Measurements from ENCODE around the gene CACNA2D1. TPM values are rescaled to one million over a fixed set of nuclear protein-coding genes. Genes with fewer than 3 reads are reported as not detected.
"Not testable (repeated sequence)": the region's sequence is repeated elsewhere in the genome, so short reads cannot be mapped to it uniquely, and the experiment has no call there.

The CACNA2D1 gene
- total RNA-seq, 1 donor from 2014 or later: 116 TPM

- H3K36me3 ChIP-seq (ENCODE audit: control insufficient read depth in 3 of 3, insufficient read depth in 3 of 3, low read length in 3 of 3): no peaks in the 10 kb centered on the region
- no peak overlapping the region for H3K27ac ChIP-seq (ENCODE audit: low read depth, low read length)
- H3K4me1 ChIP-seq (ENCODE audit: control insufficient read depth in 3 of 3, insufficient read depth in 3 of 3, low read length in 3 of 3): no peaks in the 10 kb centered on the region
- H3K9ac ChIP-seq (ENCODE audit: low read depth in 1 of 3, low read length in 3 of 3): peak overlapping the region in 1 of 3 donors; percentile 2
- no peak overlapping the region for H3K4me3 ChIP-seq (ENCODE audit: low read length in 3 of 3)
- H3K9me3 ChIP-seq (ENCODE audit: control insufficient read depth in 3 of 3, low read length in 3 of 3): no peaks in the 10 kb centered on the region
- H3K27me3 ChIP-seq (ENCODE audit: control insufficient read depth in 3 of 3, insufficient read depth in 3 of 3, low read length in 3 of 3): no peaks in the 10 kb centered on the region
Measured at GRCh38 chr7:82019551-82020475, 423.8 kb downstream of the CACNA2D1 start.

GRCh38 chr7:82018226-82018625 lies 425.4 kb downstream of the CACNA2D1 start:
- Histone ChIP-seq H3K27ac (ENCODE audit: low read depth, low read length) (no peak overlapping the region), H3K9ac (ENCODE audit: low read depth in 1 of 3, low read length in 3 of 3) (no peak overlapping the region), H3K36me3 (ENCODE audit: control insufficient read depth in 3 of 3, insufficient read depth in 3 of 3, low read length in 3 of 3) (no peaks in the 10 kb centered on the region), H3K4me3 (ENCODE audit: low read length in 3 of 3) (no peak overlapping the region), H3K27me3 (ENCODE audit: control insufficient read depth in 3 of 3, insufficient read depth in 3 of 3, low read length in 3 of 3) (no peaks in the 10 kb centered on the region), H3K9me3 (ENCODE audit: control insufficient read depth in 3 of 3, low read length in 3 of 3) (no peaks in the 10 kb centered on the region), H3K4me1 (ENCODE audit: control insufficient read depth in 3 of 3, insufficient read depth in 3 of 3, low read length in 3 of 3) (no peaks in the 10 kb centered on the region)

- no peak overlapping the region for H3K9ac ChIP-seq (ENCODE audit: low read depth in 1 of 3, low read length in 3 of 3)
Measured at GRCh38 chr7:82017334-82017943, 426.1 kb downstream of the CACNA2D1 start.

GRCh38 chr7:82015751-82016150 lies 427.8 kb downstream of the CACNA2D1 start:
- H3K27me3 ChIP-seq (ENCODE audit: control insufficient read depth in 3 of 3, insufficient read depth in 3 of 3, low read length in 3 of 3): no peaks in the 10 kb centered on the region

More at GRCh38 chr7:82017334-82017943, 426.1 kb downstream of the CACNA2D1 start:
- no peaks in the 10 kb centered on the region for H3K27me3 ChIP-seq (ENCODE audit: control insufficient read depth in 3 of 3, insufficient read depth in 3 of 3, low read length in 3 of 3)
- no peaks in the 10 kb centered on the region for H3K9me3 ChIP-seq (ENCODE audit: control insufficient read depth in 3 of 3, low read length in 3 of 3)
- H3K36me3 ChIP-seq (ENCODE audit: control insufficient read depth in 3 of 3, insufficient read depth in 3 of 3, low read length in 3 of 3): peaks cover 0 to 1% (median 0%) of the 10 kb centered on the region in 3 donors
- H3K4me3 ChIP-seq (ENCODE audit: low read length in 3 of 3): no peak overlapping the region
- H3K4me1 ChIP-seq (ENCODE audit: control insufficient read depth in 3 of 3, insufficient read depth in 3 of 3, low read length in 3 of 3): no peaks in the 10 kb centered on the region
- no peak overlapping the region for H3K27ac ChIP-seq (ENCODE audit: low read depth, low read length)

GRCh38 chr7:82014574-82014973 lies 429.0 kb downstream of the CACNA2D1 start:
- not testable (repeated sequence) for H3K4me3 ChIP-seq (ENCODE audit: low read length in 3 of 3); H3K4me1 ChIP-seq (ENCODE audit: control insufficient read depth in 3 of 3, insufficient read depth in 3 of 3, low read length in 3 of 3); H3K27ac ChIP-seq (ENCODE audit: low read depth, low read length); H3K36me3 ChIP-seq (ENCODE audit: control insufficient read depth in 3 of 3, insufficient read depth in 3 of 3, low read length in 3 of 3); H3K27me3 ChIP-seq (ENCODE audit: control insufficient read depth in 3 of 3, insufficient read depth in 3 of 3, low read length in 3 of 3); H3K9me3 ChIP-seq (ENCODE audit: control insufficient read depth in 3 of 3, low read length in 3 of 3); H3K9ac ChIP-seq (ENCODE audit: low read depth in 1 of 3, low read length in 3 of 3)

More at GRCh38 chr7:82015751-82016150, 427.8 kb downstream of the CACNA2D1 start:
- H3K4me1 ChIP-seq (ENCODE audit: control insufficient read depth in 3 of 3, insufficient read depth in 3 of 3, low read length in 3 of 3): no peaks in the 10 kb centered on the region
- no peaks in the 10 kb centered on the region for H3K9me3 ChIP-seq (ENCODE audit: control insufficient read depth in 3 of 3, low read length in 3 of 3)
- H3K4me3 ChIP-seq (ENCODE audit: low read length in 3 of 3): no peak overlapping the region
- H3K27ac ChIP-seq (ENCODE audit: low read depth, low read length): no peak overlapping the region
- H3K36me3 ChIP-seq (ENCODE audit: control insufficient read depth in 3 of 3, insufficient read depth in 3 of 3, low read length in 3 of 3): peaks cover 0 to 2% (median 0%) of the 10 kb centered on the region in 3 donors
- no peak overlapping the region for H3K9ac ChIP-seq (ENCODE audit: low read depth in 1 of 3, low read length in 3 of 3)

- Histone ChIP-seq H3K36me3 (ENCODE audit: control insufficient read depth in 3 of 3, insufficient read depth in 3 of 3, low read length in 3 of 3) (peaks cover 0 to 5% (median 4%) of the 10 kb centered on the region in 3 donors), H3K4me3 (ENCODE audit: low read length in 3 of 3) (no peak overlapping the region), H3K9me3 (ENCODE audit: control insufficient read depth in 3 of 3, low read length in 3 of 3) (no peaks in the 10 kb centered on the region), H3K27ac (ENCODE audit: low read depth, low read length) (no peak overlapping the region), H3K27me3 (ENCODE audit: control insufficient read depth in 3 of 3, insufficient read depth in 3 of 3, low read length in 3 of 3) (no peaks in the 10 kb centered on the region), H3K4me1 (ENCODE audit: control insufficient read depth in 3 of 3, insufficient read depth in 3 of 3, low read length in 3 of 3) (peaks cover 0 to 3% (median 0%) of the 10 kb centered on the region in 3 donors), H3K9ac (ENCODE audit: low read depth in 1 of 3, low read length in 3 of 3) (no peak overlapping the region)
Measured at GRCh38 chr7:82012453-82012852, 431.1 kb downstream of the CACNA2D1 start.

GRCh38 chr7:82010416-82010815 lies 433.2 kb downstream of the CACNA2D1 start:
- Histone ChIP-seq H3K27ac (ENCODE audit: low read depth, low read length) (no peak overlapping the region), H3K4me1 (ENCODE audit: control insufficient read depth in 3 of 3, insufficient read depth in 3 of 3, low read length in 3 of 3) (peaks cover 0 to 3% (median 0%) of the 10 kb centered on the region in 3 donors), H3K36me3 (ENCODE audit: control insufficient read depth in 3 of 3, insufficient read depth in 3 of 3, low read length in 3 of 3) (peaks cover 0 to 5% (median 4%) of the 10 kb centered on the region in 3 donors), H3K9ac (ENCODE audit: low read depth in 1 of 3, low read length in 3 of 3) (no peak overlapping the region), H3K27me3 (ENCODE audit: control insufficient read depth in 3 of 3, insufficient read depth in 3 of 3, low read length in 3 of 3) (no peaks in the 10 kb centered on the region), H3K9me3 (ENCODE audit: control insufficient read depth in 3 of 3, low read length in 3 of 3) (no peaks in the 10 kb centered on the region), H3K4me3 (ENCODE audit: low read length in 3 of 3) (no peak overlapping the region)

GRCh38 chr7:82007315-82007714 lies 436.3 kb downstream of the CACNA2D1 start:
- Histone ChIP-seq H3K9me3 (ENCODE audit: control insufficient read depth in 3 of 3, low read length in 3 of 3) (no peaks in the 10 kb centered on the region), H3K4me1 (ENCODE audit: control insufficient read depth in 3 of 3, insufficient read depth in 3 of 3, low read length in 3 of 3) (peaks cover 0 to 3% (median 0%) of the 10 kb centered on the region in 3 donors), H3K9ac (ENCODE audit: low read depth in 1 of 3, low read length in 3 of 3) (no peak overlapping the region), H3K27ac (ENCODE audit: low read depth, low read length) (no peak overlapping the region), H3K27me3 (ENCODE audit: control insufficient read depth in 3 of 3, insufficient read depth in 3 of 3, low read length in 3 of 3) (no peaks in the 10 kb centered on the region), H3K36me3 (ENCODE audit: control insufficient read depth in 3 of 3, insufficient read depth in 3 of 3, low read length in 3 of 3) (peaks cover 0 to 5% (median 2%) of the 10 kb centered on the region in 3 donors), H3K4me3 (ENCODE audit: low read length in 3 of 3) (no peak overlapping the region)

- no peak overlapping the region for H3K9ac ChIP-seq (ENCODE audit: low read depth in 1 of 3, low read length in 3 of 3)
- no peaks in the 10 kb centered on the region for H3K9me3 ChIP-seq (ENCODE audit: control insufficient read depth in 3 of 3, low read length in 3 of 3)
- H3K4me1 ChIP-seq (ENCODE audit: control insufficient read depth in 3 of 3, insufficient read depth in 3 of 3, low read length in 3 of 3): peaks cover 0 to 3% (median 0%) of the 10 kb centered on the region in 3 donors
- H3K27me3 ChIP-seq (ENCODE audit: control insufficient read depth in 3 of 3, insufficient read depth in 3 of 3, low read length in 3 of 3): no peaks in the 10 kb centered on the region
- H3K36me3 ChIP-seq (ENCODE audit: control insufficient read depth in 3 of 3, insufficient read depth in 3 of 3, low read length in 3 of 3): peaks cover 0 to 2% (median 0%) of the 10 kb centered on the region in 3 donors
- H3K4me3 ChIP-seq (ENCODE audit: low read length in 3 of 3): no peak overlapping the region
- H3K27ac ChIP-seq (ENCODE audit: low read depth, low read length): no peak overlapping the region
Measured at GRCh38 chr7:82005056-82005455, 438.5 kb downstream of the CACNA2D1 start.

GRCh38 chr7:81993186-81993585 lies 450.4 kb downstream of the CACNA2D1 start:
- H3K9me3 ChIP-seq (ENCODE audit: control insufficient read depth in 3 of 3, low read length in 3 of 3): no peaks in the 10 kb centered on the region
- H3K9ac ChIP-seq (ENCODE audit: low read depth in 1 of 3, low read length in 3 of 3): no peak overlapping the region
- H3K4me1 ChIP-seq (ENCODE audit: control insufficient read depth in 3 of 3, insufficient read depth in 3 of 3, low read length in 3 of 3): no peaks in the 10 kb centered on the region
- H3K4me3 ChIP-seq (ENCODE audit: low read length in 3 of 3): no peak overlapping the region
- no peak overlapping the region for H3K27ac ChIP-seq (ENCODE audit: low read depth, low read length)
- no peaks in the 10 kb centered on the region for H3K27me3 ChIP-seq (ENCODE audit: control insufficient read depth in 3 of 3, insufficient read depth in 3 of 3, low read length in 3 of 3)
- H3K36me3 ChIP-seq (ENCODE audit: control insufficient read depth in 3 of 3, insufficient read depth in 3 of 3, low read length in 3 of 3): peaks cover 9 to 15% (median 13%) of the 10 kb centered on the region in 3 donors
